ENCODE measurements around the gene TDO2. TPM values are rescaled to one million over a fixed set of nuclear protein-coding genes. Genes with fewer than 3 reads are reported as not detected.

The TDO2 gene
- polyA plus RNA-seq, 1 donor from 2014 or later: 0.73 TPM

DNA sequence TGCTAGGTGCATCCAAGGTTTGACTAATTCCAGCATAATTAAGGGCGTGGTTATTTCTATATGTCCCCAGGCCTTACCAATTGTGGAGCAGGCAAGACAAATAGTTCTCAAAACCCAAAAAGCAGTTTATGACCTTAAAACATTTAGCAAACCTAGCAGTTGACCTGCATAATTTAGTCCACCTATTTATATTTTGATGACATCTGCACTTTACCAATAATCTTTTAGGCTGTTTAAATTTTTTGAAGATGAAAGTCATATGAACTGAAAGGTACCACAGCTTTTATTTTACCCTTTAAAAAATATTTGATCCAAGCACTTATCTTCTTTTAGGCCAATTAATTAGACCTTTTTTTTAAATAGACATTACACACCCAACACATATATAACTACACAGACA is 27.6 kb upstream of the TDO2 start:
- Histone ChIP-seq H3K9me3 (ENCODE audit: low read length) (no peaks in the 10 kb centered on the region), H3K9ac (ENCODE audit: low read length) (no peak overlapping the region), H3K27me3 (ENCODE audit: insufficient read depth, low read depth, low read length) (no peaks in the 10 kb centered on the region), H3F3A (ENCODE audit: insufficient read depth, low read length, poor library complexity, severe bottlenecking) (no peaks in the 10 kb centered on the region), H3K27ac (ENCODE audit: low read length) (no peak overlapping the region), H3K4me3 (ENCODE audit: low read length) (no peak overlapping the region), H4K20me1 (ENCODE audit: insufficient read depth) (no peaks in the 10 kb centered on the region), H3K4me2 (ENCODE audit: low read length) (no peak overlapping the region), H2AFZ (ENCODE audit: low read depth, low read length) (no peak overlapping the region), H3K79me2 (replicated peaks; ENCODE audit: insufficient read depth, low read length) (no peaks in the 10 kb centered on the region), H3K9me2 (ENCODE audit: insufficient read depth, low read length) (no peaks in the 10 kb centered on the region), H3K36me3 (ENCODE audit: insufficient read depth, low read length) (no peaks in the 10 kb centered on the region)
- TF ChIP-seq POLR2AphosphoS5 (IDR thresholded peaks at IDR 0.05): no peak
- no peak for TF ChIP-seq EP300 (conservative IDR thresholded peaks at IDR 0.05; ENCODE audit: poor library complexity, severe bottlenecking)
- TF ChIP-seq, protein P1, sequence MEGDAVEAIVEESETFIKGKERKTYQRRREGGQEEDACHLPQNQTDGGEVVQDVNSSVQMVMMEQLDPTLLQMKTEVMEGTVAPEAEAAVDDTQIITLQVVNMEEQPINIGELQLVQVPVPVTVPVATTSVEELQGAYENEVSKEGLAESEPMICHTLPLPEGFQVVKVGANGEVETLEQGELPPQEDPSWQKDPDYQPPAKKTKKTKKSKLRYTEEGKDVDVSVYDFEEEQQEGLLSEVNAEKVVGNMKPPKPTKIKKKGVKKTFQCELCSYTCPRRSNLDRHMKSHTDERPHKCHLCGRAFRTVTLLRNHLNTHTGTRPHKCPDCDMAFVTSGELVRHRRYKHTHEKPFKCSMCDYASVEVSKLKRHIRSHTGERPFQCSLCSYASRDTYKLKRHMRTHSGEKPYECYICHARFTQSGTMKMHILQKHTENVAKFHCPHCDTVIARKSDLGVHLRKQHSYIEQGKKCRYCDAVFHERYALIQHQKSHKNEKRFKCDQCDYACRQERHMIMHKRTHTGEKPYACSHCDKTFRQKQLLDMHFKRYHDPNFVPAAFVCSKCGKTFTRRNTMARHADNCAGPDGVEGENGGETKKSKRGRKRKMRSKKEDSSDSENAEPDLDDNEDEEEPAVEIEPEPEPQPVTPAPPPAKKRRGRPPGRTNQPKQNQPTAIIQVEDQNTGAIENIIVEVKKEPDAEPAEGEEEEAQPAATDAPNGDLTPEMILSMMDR (IDR thresholded peaks at IDR 0.05; ENCODE audit: poor library complexity, severe bottlenecking): no peak
- no peak for TF ChIP-seq MXI1 (conservative IDR thresholded peaks at IDR 0.05; ENCODE audit: poor library complexity, severe bottlenecking)
- no peak for TF ChIP-seq TAF1 (IDR thresholded peaks at IDR 0.05; ENCODE audit: low read depth)
- TF ChIP-seq SMC3 (conservative IDR thresholded peaks at IDR 0.05; ENCODE audit: poor library complexity): no peak
- TF ChIP-seq, protein P2, sequence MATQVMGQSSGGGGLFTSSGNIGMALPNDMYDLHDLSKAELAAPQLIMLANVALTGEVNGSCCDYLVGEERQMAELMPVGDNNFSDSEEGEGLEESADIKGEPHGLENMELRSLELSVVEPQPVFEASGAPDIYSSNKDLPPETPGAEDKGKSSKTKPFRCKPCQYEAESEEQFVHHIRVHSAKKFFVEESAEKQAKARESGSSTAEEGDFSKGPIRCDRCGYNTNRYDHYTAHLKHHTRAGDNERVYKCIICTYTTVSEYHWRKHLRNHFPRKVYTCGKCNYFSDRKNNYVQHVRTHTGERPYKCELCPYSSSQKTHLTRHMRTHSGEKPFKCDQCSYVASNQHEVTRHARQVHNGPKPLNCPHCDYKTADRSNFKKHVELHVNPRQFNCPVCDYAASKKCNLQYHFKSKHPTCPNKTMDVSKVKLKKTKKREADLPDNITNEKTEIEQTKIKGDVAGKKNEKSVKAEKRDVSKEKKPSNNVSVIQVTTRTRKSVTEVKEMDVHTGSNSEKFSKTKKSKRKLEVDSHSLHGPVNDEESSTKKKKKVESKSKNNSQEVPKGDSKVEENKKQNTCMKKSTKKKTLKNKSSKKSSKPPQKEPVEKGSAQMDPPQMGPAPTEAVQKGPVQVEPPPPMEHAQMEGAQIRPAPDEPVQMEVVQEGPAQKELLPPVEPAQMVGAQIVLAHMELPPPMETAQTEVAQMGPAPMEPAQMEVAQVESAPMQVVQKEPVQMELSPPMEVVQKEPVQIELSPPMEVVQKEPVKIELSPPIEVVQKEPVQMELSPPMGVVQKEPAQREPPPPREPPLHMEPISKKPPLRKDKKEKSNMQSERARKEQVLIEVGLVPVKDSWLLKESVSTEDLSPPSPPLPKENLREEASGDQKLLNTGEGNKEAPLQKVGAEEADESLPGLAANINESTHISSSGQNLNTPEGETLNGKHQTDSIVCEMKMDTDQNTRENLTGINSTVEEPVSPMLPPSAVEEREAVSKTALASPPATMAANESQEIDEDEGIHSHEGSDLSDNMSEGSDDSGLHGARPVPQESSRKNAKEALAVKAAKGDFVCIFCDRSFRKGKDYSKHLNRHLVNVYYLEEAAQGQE (IDR thresholded peaks at IDR 0.05; ENCODE audit: borderline replicate concordance): no peak
- no peak for TF ChIP-seq EZH2 (IDR thresholded peaks at IDR 0.05; ENCODE audit: borderline replicate concordance, insufficient read depth, low read length, poor library complexity, severe bottlenecking)
- TF ChIP-seq RAD21 (conservative IDR thresholded peaks at IDR 0.05): no peak

DNA sequence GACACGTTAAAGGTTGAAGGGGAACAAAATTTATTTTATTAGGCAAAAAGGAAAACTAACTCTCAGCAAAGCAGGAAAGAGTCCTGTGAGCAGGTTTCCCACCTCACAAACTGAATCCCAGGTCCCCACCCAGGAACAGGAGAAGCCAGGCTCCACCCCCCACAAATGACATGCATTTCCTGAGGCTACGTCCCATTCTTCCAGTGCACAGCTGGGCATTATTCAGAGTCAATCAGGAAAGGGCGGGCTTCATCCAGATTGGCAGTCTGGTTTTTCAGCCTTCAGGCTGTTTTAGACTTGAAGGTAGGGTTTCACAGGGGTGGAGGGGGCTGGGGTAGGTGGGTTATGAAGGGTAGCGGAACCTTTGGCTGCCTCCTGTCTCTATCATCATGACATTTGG is 25.5 kb upstream of the TDO2 start:
- no peak overlapping the region for H3K9ac ChIP-seq (ENCODE audit: low read length)
- no peaks in the 10 kb centered on the region for H3K27me3 ChIP-seq (ENCODE audit: insufficient read depth, low read depth, low read length)
- H3F3A ChIP-seq (ENCODE audit: insufficient read depth, low read length, poor library complexity, severe bottlenecking): no peaks in the 10 kb centered on the region
- H3K9me3 ChIP-seq (ENCODE audit: low read length): no peaks in the 10 kb centered on the region
- H3K4me2 ChIP-seq (ENCODE audit: low read length): no peak overlapping the region
- no peaks in the 10 kb centered on the region for H3K9me2 ChIP-seq (ENCODE audit: insufficient read depth, low read length)
- H3K36me3 ChIP-seq (ENCODE audit: insufficient read depth, low read length): no peaks in the 10 kb centered on the region
- TF ChIP-seq EP300 (conservative IDR thresholded peaks at IDR 0.05; ENCODE audit: poor library complexity, severe bottlenecking) (no peak), MXI1 (conservative IDR thresholded peaks at IDR 0.05; ENCODE audit: poor library complexity, severe bottlenecking) (no peak), TAF1 (IDR thresholded peaks at IDR 0.05; ENCODE audit: low read depth) (no peak), RAD21 (conservative IDR thresholded peaks at IDR 0.05) (no peak), POLR2AphosphoS5 (IDR thresholded peaks at IDR 0.05) (no peak)
- H3K27ac ChIP-seq (ENCODE audit: low read length): no peak overlapping the region
- no peak overlapping the region for H2AFZ ChIP-seq (ENCODE audit: low read depth, low read length)
- H3K4me3 ChIP-seq (ENCODE audit: low read length): no peak overlapping the region
- no peaks in the 10 kb centered on the region for H4K20me1 ChIP-seq (ENCODE audit: insufficient read depth)
- H3K79me2 ChIP-seq (replicated peaks; ENCODE audit: insufficient read depth, low read length): no peaks in the 10 kb centered on the region

All from neural cell (in vitro differentiated cells).